WERI-Rb-1 (cell line): ENCODE data around the gene NSD2.
"Not testable (repeated sequence)": the region's sequence is repeated elsewhere in the genome, so short reads cannot be mapped to it uniquely, and the experiment has no call there.

Source experiments
- DNase-seq: peaks from one replicate; pipeline ENCODE4 v3.0.0-alpha.2; 2020
- H3K27ac ChIP-seq: fragments of 250-450 bp; sonication (Bioruptor Pico); 2 replicates; pipeline ENCODE4 v1.5.1; 2020; ENCODE audit warnings: mild to moderate bottlenecking, moderate library complexity
- H3K27me3 ChIP-seq: fragments of 250-450 bp; sonication (Bioruptor Pico); 2 replicates; pipeline ENCODE4 v1.5.1; 2021; ENCODE audit warnings: mild to moderate bottlenecking, low read depth, moderate library complexity; ENCODE audit not compliant: insufficient read depth, severe bottlenecking
- H3K36me3 ChIP-seq: fragments of 250-450 bp; sonication (Bioruptor Pico); 2 replicates; pipeline ENCODE4 v1.5.1; 2020; ENCODE audit warnings: mild to moderate bottlenecking, moderate library complexity
- H3K4me3 ChIP-seq: 2 replicates; pipeline ENCODE4 v1.5.1; 2011; ENCODE audit warnings: low read depth, mild to moderate bottlenecking, control low read depth, low read length
- H3K9me3 ChIP-seq: fragments of 250-450 bp; sonication (Bioruptor Pico); 2 replicates; pipeline ENCODE4 v1.5.1; 2021; ENCODE audit warnings: mild to moderate bottlenecking, moderate library complexity; ENCODE audit not compliant: severe bottlenecking
- TF ChIP-seq, protein P1 (sequence below): IDR thresholded peaks from 2 replicates; pipeline ENCODE4 v1.5.1; 2011; ENCODE audit warnings: low read depth, mild to moderate bottlenecking, control low read depth, inconsistent platforms, low read length

Gene NSD2

GRCh38 chr4:1998296-1998695, 127.1 kb downstream of the NSD2 start:
- H3K27ac ChIP-seq = no peak overlapping the region
- DNase-seq = no peak

DNA sequence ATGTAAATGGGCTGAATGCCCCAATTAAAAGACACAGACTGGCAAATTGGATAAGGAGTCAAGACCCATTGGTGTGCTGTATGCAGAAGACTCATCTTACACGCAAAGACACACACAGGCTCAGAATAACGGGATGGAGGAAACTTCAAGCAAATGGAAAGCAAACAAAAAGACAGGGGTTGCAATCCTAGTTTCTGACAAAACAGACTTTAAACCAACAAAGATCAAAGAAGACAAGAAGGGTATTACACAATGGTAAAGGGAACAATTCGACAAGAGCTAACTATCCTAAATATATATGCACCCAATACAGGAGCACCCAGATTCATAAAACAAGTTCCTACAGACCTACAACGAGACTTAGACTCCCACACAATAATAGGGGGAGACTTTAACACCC, 128.1 kb downstream of the NSD2 start:
- peaks cover 49% of the 10 kb centered on the region for H3K36me3 ChIP-seq
- not testable (repeated sequence) for H3K4me3 ChIP-seq, H3K9me3 ChIP-seq, H3K27ac ChIP-seq, DNase-seq, H3K27me3 ChIP-seq

More at GRCh38 chr4:1998296-1998695, 127.1 kb downstream of the NSD2 start:
- TF ChIP-seq, protein P1, sequence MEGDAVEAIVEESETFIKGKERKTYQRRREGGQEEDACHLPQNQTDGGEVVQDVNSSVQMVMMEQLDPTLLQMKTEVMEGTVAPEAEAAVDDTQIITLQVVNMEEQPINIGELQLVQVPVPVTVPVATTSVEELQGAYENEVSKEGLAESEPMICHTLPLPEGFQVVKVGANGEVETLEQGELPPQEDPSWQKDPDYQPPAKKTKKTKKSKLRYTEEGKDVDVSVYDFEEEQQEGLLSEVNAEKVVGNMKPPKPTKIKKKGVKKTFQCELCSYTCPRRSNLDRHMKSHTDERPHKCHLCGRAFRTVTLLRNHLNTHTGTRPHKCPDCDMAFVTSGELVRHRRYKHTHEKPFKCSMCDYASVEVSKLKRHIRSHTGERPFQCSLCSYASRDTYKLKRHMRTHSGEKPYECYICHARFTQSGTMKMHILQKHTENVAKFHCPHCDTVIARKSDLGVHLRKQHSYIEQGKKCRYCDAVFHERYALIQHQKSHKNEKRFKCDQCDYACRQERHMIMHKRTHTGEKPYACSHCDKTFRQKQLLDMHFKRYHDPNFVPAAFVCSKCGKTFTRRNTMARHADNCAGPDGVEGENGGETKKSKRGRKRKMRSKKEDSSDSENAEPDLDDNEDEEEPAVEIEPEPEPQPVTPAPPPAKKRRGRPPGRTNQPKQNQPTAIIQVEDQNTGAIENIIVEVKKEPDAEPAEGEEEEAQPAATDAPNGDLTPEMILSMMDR = no peak
- no peak overlapping the region for H3K4me3 ChIP-seq
- no peaks in the 10 kb centered on the region for H3K9me3 ChIP-seq
- H3K27me3 ChIP-seq = no peaks in the 10 kb centered on the region
- H3K36me3 ChIP-seq = peaks cover 38% of the 10 kb centered on the region

GRCh38 chr4:2003361-2003760, 132.2 kb downstream of the NSD2 start:
- H3K9me3 ChIP-seq, H3K27me3 ChIP-seq, H3K4me3 ChIP-seq, H3K27ac ChIP-seq, DNase-seq: not testable (repeated sequence)
- H3K36me3 ChIP-seq = peaks cover 60% of the 10 kb centered on the region

GRCh38 chr4:2006367-2006766, 135.2 kb downstream of the NSD2 start:
- H3K9me3 ChIP-seq = no peaks in the 10 kb centered on the region

DNA sequence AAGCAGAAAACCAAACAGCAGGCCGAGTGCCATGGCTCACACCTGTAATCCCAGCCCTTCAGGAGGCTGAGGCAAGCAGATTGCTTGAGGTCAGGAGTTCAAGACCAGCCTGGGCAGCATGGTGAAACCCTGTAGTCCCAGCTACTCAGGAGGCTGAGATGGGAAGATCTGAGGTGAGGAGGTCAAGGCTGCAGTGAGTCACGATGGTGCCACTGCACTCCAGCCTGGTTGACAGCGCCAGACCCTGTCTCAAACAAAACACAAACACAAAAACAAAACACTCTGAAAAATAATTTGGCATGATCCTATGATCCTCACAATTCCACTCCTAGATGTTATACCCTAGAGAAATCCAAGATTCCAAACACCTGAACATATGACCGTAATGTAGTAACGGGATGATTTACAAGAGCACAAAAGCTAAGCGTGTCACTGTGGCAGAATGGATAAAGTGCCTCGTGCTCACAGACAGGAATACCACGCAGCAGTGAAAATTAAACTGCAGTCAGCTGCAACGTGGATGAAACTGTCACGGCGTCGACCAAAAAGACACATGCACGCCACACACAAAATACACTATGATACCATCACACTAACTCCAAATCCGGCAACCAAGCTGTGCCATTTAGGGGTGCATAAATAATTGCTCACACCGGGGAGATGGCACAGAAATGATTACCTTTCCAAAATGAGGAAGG, 135.9 kb downstream of the NSD2 start:
- TF ChIP-seq, protein P1 = no peak
- no peak overlapping the region for H3K27ac ChIP-seq
- peaks cover 48% of the 10 kb centered on the region for H3K36me3 ChIP-seq
- no peaks in the 10 kb centered on the region for H3K9me3 ChIP-seq
- no peaks in the 10 kb centered on the region for H3K27me3 ChIP-seq
- DNase-seq = no peak
- peak overlapping the region; percentile 67 for H3K4me3 ChIP-seq

More at GRCh38 chr4:2006367-2006766, 135.2 kb downstream of the NSD2 start:
- Histone ChIP-seq H3K27ac (no peak overlapping the region), H3K36me3 (peaks cover 48% of the 10 kb centered on the region), H3K27me3 (no peaks in the 10 kb centered on the region), H3K4me3 (no peak overlapping the region)
- TF ChIP-seq, protein P1 = no peak
- DNase-seq = no peak

GRCh38 chr4:2007804-2008670, 136.8 kb downstream of the NSD2 start:
- Histone ChIP-seq H3K4me3 (peak overlapping the region; percentile 67), H3K27me3 (no peaks in the 10 kb centered on the region), H3K36me3 (peaks cover 43% of the 10 kb centered on the region), H3K9me3 (no peaks in the 10 kb centered on the region), H3K27ac (peak overlapping the region; percentile 99)
- no peak for DNase-seq
- TF ChIP-seq, protein P1 = no peak
